GM19025 (cell line): ENCODE data around the gene CORO7.

Experiments
- ATAC-seq: cut with Tn5 transposase; IDR thresholded peaks from one replicate; pipeline ENCODE4 v1.9.1; 2021; ENCODE audit warnings: mild to moderate bottlenecking, low read depth, moderate library complexity; ENCODE audit not compliant: unreplicated experiment

Gene CORO7

GRCh38 chr16:4313563-4314531 is 102.5 kb downstream of the CORO7 start:
- ATAC-seq: no peak

- ATAC-seq: no peak
Observed at GRCh38 chr16:4309833-4310266, 106.5 kb downstream of the CORO7 start.

GRCh38 chr16:4309102-4309832 is 107.1 kb downstream of the CORO7 start:
- ATAC-seq: no peak

DNA sequence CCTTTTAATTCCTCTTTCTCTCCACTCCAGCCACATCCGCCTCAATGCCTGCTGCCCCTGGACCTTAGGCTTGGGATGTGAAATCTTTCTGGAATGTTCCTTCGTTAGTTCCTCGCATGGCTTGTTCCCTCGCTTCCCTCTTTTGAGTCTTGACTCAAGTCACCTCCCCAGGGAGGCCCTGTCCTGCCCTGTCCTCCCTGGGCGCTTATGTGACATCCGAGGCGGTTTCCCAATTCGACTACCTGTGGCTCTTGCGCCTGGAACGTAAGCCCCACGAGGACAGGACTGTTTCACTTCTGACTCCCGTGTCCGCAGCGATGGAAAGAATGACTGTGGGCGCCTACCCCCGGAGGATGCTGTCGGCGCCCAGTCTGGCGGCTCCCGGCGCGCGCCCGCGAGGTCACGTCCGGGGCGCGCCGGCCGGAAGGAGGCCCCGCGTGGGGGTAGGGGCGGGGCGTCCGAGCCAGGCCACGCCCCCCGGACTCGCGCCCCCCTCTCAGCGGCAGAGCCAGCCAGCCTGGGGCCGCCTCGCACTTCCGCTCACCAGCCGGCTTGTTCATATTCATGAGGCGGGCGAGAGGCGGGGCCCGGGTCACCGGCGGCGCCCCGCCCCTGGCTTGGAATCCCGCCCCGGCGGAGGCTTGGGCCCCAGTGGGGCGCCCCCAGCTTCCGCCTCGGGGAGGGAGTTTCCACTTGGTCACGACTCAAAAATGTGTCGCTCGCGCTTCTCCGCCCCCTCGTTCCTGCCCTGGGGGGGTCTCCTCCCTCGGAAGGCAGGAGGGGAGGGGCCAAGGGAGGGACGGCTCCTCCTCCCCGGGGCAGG is 109.0 kb downstream of the CORO7 start:
- peak; percentile 92 for ATAC-seq

DNA sequence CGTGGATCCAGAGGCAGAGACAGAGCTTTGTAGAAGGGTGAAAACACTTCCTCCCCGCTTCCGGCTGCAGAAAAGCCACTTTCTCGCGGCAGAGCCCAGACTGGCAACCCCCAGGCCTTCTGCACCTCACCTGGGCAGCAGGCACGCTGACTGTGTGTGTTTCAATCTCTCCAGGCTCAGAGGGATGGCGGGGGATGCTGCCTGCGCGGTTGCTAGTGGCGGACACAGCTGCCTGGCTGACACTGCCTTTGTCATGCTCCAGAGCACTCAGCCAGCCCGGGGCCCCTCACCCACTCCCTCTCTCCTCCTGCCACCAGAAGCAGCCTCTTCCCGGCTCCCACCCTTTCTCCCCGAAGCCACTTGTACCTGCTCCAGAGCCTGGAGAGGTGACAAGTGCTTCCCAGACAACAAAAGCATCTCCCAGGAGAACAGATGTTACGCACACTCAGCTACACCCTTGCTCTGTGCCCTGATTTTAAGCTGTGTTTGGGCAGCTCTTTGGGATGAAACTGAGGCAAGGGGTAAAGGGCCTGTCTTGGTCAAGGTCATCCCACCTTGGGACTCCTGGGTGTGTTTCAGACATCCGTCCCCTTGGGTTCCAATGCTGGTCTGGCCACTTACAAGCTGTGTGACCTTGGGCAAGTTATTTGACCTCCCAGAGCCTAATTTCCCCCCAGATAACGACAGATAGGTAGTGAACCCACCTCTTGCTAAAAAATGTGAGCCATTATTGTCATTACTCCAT is 109.8 kb downstream of the CORO7 start:
- no peak for ATAC-seq
